Measurements from ENCODE around the gene ZFAND3. TPM values are rescaled to one million over a fixed set of nuclear protein-coding genes. Genes with fewer than 3 reads are reported as not detected.
A peak's percentile ranks its signal among the peaks of the same experiment; 100 is the strongest.

ZFAND3 gene
- polyA plus RNA-seq, 1 of the 3 experiments (the other 2 are of a cell fraction): 16.7 TPM

DNA sequence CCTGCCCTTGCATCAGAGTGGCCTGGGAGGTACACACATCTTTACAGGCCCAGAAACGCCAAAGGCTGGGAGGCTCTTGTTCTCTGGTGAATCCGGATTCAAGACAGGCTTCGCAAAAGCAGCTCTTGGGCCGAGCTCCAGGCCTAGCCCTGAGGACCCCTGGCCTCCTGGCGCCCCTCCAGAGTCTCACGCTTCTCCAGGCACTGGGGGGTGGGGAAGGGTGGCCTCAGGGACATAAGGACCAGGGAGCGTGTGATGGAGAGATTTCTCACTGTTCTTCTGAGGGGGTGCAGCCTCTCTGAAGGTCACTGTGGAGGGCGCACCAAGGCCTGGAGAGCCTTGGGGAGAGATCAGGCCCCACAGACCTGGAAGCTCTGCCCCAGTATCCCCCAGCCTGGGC lies 349.2 kb downstream of the ZFAND3 start:
- peaks cover 0 to 40% of the 10 kb centered on the region in 2 experiments; a peak in 1 of 4 replicates for H3K4me1 ChIP-seq (ENCODE audit: control insufficient read depth in 1 of 2, insufficient read depth in 2 of 2, low read depth in 1 of 2, low read length in 1 of 2)
- no peaks in the 10 kb centered on the region for H3F3A ChIP-seq (replicated peaks; ENCODE audit: insufficient read depth)
- no peaks in the 10 kb centered on the region for H3K9me3 ChIP-seq
- DNase-seq: no peak
- H3K36me3 ChIP-seq (replicated peaks in 1 of 2; ENCODE audit: control insufficient read depth in 1 of 2, insufficient read depth in 2 of 2, low read length in 1 of 2): no peaks in the 10 kb centered on the region
- no peak overlapping the region for H3K9ac ChIP-seq
- no peaks in the 10 kb centered on the region for H3K27me3 ChIP-seq (ENCODE audit: insufficient read depth)
- TF ChIP-seq RCOR1 (IDR thresholded peaks at IDR 0.05; ENCODE audit: low read length): no peak
- TF ChIP-seq, protein P1, sequence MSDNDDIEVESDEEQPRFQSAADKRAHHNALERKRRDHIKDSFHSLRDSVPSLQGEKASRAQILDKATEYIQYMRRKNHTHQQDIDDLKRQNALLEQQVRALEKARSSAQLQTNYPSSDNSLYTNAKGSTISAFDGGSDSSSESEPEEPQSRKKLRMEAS (IDR thresholded peaks at IDR 0.05; ENCODE audit: low read depth): no peak
- TF ChIP-seq, protein P2, sequence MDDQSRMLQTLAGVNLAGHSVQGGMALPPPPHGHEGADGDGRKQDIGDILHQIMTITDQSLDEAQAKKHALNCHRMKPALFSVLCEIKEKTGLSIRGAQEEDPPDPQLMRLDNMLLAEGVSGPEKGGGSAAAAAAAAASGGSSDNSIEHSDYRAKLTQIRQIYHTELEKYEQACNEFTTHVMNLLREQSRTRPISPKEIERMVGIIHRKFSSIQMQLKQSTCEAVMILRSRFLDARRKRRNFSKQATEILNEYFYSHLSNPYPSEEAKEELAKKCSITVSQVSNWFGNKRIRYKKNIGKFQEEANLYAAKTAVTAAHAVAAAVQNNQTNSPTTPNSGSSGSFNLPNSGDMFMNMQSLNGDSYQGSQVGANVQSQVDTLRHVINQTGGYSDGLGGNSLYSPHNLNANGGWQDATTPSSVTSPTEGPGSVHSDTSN (IDR thresholded peaks at IDR 0.05): no peak
- no peak for TF ChIP-seq POLR2AphosphoS5 (IDR thresholded peaks at IDR 0.05; ENCODE audit: low read depth, low read length)
- no peak for TF ChIP-seq EP300 (IDR thresholded peaks at IDR 0.05; ENCODE audit: borderline replicate concordance in 1 of 2, low read depth in 1 of 2, low read length in 1 of 2)
- no peak for TF ChIP-seq FOSL2 (IDR thresholded peaks at IDR 0.05; ENCODE audit: borderline replicate concordance, low read depth)
- TF ChIP-seq, protein P3, sequence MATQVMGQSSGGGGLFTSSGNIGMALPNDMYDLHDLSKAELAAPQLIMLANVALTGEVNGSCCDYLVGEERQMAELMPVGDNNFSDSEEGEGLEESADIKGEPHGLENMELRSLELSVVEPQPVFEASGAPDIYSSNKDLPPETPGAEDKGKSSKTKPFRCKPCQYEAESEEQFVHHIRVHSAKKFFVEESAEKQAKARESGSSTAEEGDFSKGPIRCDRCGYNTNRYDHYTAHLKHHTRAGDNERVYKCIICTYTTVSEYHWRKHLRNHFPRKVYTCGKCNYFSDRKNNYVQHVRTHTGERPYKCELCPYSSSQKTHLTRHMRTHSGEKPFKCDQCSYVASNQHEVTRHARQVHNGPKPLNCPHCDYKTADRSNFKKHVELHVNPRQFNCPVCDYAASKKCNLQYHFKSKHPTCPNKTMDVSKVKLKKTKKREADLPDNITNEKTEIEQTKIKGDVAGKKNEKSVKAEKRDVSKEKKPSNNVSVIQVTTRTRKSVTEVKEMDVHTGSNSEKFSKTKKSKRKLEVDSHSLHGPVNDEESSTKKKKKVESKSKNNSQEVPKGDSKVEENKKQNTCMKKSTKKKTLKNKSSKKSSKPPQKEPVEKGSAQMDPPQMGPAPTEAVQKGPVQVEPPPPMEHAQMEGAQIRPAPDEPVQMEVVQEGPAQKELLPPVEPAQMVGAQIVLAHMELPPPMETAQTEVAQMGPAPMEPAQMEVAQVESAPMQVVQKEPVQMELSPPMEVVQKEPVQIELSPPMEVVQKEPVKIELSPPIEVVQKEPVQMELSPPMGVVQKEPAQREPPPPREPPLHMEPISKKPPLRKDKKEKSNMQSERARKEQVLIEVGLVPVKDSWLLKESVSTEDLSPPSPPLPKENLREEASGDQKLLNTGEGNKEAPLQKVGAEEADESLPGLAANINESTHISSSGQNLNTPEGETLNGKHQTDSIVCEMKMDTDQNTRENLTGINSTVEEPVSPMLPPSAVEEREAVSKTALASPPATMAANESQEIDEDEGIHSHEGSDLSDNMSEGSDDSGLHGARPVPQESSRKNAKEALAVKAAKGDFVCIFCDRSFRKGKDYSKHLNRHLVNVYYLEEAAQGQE (IDR thresholded peaks at IDR 0.05; ENCODE audit: low read depth, low read length): no peak
- no peak for TF ChIP-seq RFX5 (IDR thresholded peaks at IDR 0.05; ENCODE audit: low read length)
- TF ChIP-seq JUND (IDR thresholded peaks at IDR 0.05): no peak
- TF ChIP-seq NRF1 (IDR thresholded peaks at IDR 0.05; ENCODE audit: low read depth, low read length): no peak
- no peak for TF ChIP-seq TEAD4 (IDR thresholded peaks at IDR 0.05; ENCODE audit: borderline replicate concordance, insufficient read depth)
- TF ChIP-seq GATA2 (CRISPR knock-in tag; IDR thresholded peaks at IDR 0.05): no peak
- no peak for TF ChIP-seq RAD21 (IDR thresholded peaks at IDR 0.05; ENCODE audit: low read length)
- TF ChIP-seq EZH2phosphoT487 (IDR thresholded peaks at IDR 0.05; ENCODE audit: borderline replicate concordance, low read depth): no peak
- TF ChIP-seq, protein P4, sequence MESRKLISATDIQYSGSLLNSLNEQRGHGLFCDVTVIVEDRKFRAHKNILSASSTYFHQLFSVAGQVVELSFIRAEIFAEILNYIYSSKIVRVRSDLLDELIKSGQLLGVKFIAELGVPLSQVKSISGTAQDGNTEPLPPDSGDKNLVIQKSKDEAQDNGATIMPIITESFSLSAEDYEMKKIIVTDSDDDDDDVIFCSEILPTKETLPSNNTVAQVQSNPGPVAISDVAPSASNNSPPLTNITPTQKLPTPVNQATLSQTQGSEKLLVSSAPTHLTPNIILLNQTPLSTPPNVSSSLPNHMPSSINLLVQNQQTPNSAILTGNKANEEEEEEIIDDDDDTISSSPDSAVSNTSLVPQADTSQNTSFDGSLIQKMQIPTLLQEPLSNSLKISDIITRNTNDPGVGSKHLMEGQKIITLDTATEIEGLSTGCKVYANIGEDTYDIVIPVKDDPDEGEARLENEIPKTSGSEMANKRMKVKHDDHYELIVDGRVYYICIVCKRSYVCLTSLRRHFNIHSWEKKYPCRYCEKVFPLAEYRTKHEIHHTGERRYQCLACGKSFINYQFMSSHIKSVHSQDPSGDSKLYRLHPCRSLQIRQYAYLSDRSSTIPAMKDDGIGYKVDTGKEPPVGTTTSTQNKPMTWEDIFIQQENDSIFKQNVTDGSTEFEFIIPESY (IDR thresholded peaks at IDR 0.05; ENCODE audit: borderline replicate concordance, low read depth): no peak
- no peak for TF ChIP-seq RXRA (IDR thresholded peaks at IDR 0.05; ENCODE audit: borderline replicate concordance, low read depth)
- H3K4me3 ChIP-seq (ENCODE audit: low read depth in 2 of 2, low read length in 1 of 2): no peak overlapping the region
- CTCF ChIA-PET: interaction anchor here (1.1 to 1.8 kb wide), 3 partner anchors 11 to 402 kb away, joined by 3 to 5 read pairs (median 5); no protein-coding TSS in a partner anchor
- H3K79me2 ChIP-seq (ENCODE audit: insufficient read depth): no peaks in the 10 kb centered on the region
- no peak overlapping the region for H2AFZ ChIP-seq (ENCODE audit: low read depth)
- no peaks in the 10 kb centered on the region for H4K20me1 ChIP-seq (ENCODE audit: insufficient read depth)
- POLR2A ChIA-PET: no interaction called here
- 80% methylated on average over 1 of the region's 8 CpGs for WGBS (ENCODE audit: low lambda C conversion rate)
- no peak overlapping the region for H3K4me2 ChIP-seq
- no peaks in the 10 kb centered on the region for H3K9me2 ChIP-seq
- H3K27ac ChIP-seq (ENCODE audit: low read depth in 2 of 2, low read length in 1 of 2): peak overlapping the region in 1 of 2 experiments; percentile 22; a peak in 1 of 4 replicates

Data from SK-N-SH (cell line).